GM23338 (cell line): ENCODE data around the gene ARID1B. TPM values are rescaled to one million over a fixed set of nuclear protein-coding genes. Genes with fewer than 3 reads are reported as not detected.

Source experiments
- ATAC-seq: fragments of 200-7000 bp; cut with Tn5 transposase; 3 replicates; pipeline ENCODE4 v1.9.1; 2020
- DNase-seq: peaks from one replicate; pipeline ENCODE4 v3.0.0-alpha.2; 2015; ENCODE audit warnings: low spot score
- H2AFZ ChIP-seq: fragments of 200-600 bp; sonication (generic); 2 replicates; pipeline ENCODE4 v1.8.0; 2016; ENCODE audit warnings: antibody characterized with exemption, mild to moderate bottlenecking, moderate library complexity
- H3F3A ChIP-seq: fragments of 200-600 bp; sonication (generic); replicated peaks from 2 replicates; pipeline ENCODE4 v1.8.0; 2017; ENCODE audit warnings: antibody characterized with exemption, mixed run types, low read depth
- H3K27ac ChIP-seq: fragments of 200-600 bp; sonication (generic); 2 replicates; pipeline ENCODE4 v1.6.1; 2016; ENCODE audit warnings: low read depth
- H3K27me3 ChIP-seq: fragments of 200-600 bp; sonication (generic); 2 replicates; pipeline ENCODE4 v1.8.0; 2016; ENCODE audit warnings: mild to moderate bottlenecking, mixed run types, moderate library complexity; ENCODE audit not compliant: insufficient read depth
- H3K36me3 ChIP-seq: fragments of 200-600 bp; sonication (generic); 2 replicates; pipeline ENCODE4 v1.8.0; 2016; ENCODE audit warnings: mild to moderate bottlenecking; ENCODE audit not compliant: insufficient read depth
- H3K4me1 ChIP-seq: fragments of 200-600 bp; sonication (generic); 2 replicates; pipeline ENCODE4 v1.8.0; 2016; ENCODE audit warnings: mild to moderate bottlenecking, moderate library complexity; ENCODE audit not compliant: insufficient read depth
- H3K4me2 ChIP-seq: fragments of 200-600 bp; sonication (generic); 2 replicates; pipeline ENCODE4 v1.7.1; 2017; ENCODE audit warnings: mixed run types
- H3K4me3 ChIP-seq: fragments of 200-600 bp; sonication (generic); 2 replicates; pipeline ENCODE4 v1.6.1; 2016; ENCODE audit warnings: mixed run types
- H3K79me2 ChIP-seq: fragments of 200-600 bp; sonication (generic); replicated peaks from 2 replicates; pipeline ENCODE4 v1.8.0; 2017; ENCODE audit warnings: mild to moderate bottlenecking; ENCODE audit not compliant: insufficient read depth
- H3K9me2 ChIP-seq: fragments of 200-600 bp; sonication (generic); 2 replicates; pipeline ENCODE4 v1.8.0; 2017; ENCODE audit not compliant: insufficient read depth
- H4K20me1 ChIP-seq: fragments of 200-600 bp; sonication (generic); replicated peaks from 2 replicates; pipeline ENCODE4 v1.8.0; 2017; ENCODE audit warnings: mild to moderate bottlenecking; ENCODE audit not compliant: insufficient read depth
- H3K27ac Mint-ChIP-seq: 2 replicates; pipeline ENCODE4 v1.8.0; 2020; ENCODE audit warnings: inconsistent platforms, mild to moderate bottlenecking, moderate library complexity, mixed read lengths
- H3K27me3 Mint-ChIP-seq: 3 replicates; pipeline ENCODE4 v1.8.0; 2022; ENCODE audit warnings: low read depth, mild to moderate bottlenecking, moderate library complexity, mixed read lengths, inconsistent platforms; ENCODE audit not compliant: insufficient read depth, poor library complexity
- H3K36me3 Mint-ChIP-seq: 3 replicates; pipeline ENCODE4 v1.8.0; 2021; ENCODE audit warnings: low read depth, mild to moderate bottlenecking, inconsistent platforms, moderate library complexity, mixed read lengths
- H3K4me1 Mint-ChIP-seq: 3 replicates; pipeline ENCODE4 v1.8.0; 2020; ENCODE audit warnings: mild to moderate bottlenecking, inconsistent platforms, mixed read lengths
- H3K4me3 Mint-ChIP-seq: 3 replicates; pipeline ENCODE4 v1.8.0; 2021; ENCODE audit warnings: moderate library complexity, mild to moderate bottlenecking, inconsistent platforms, mixed read lengths
- H3K9me3 Mint-ChIP-seq: 3 replicates; pipeline ENCODE4 v1.8.0; 2020; ENCODE audit warnings: moderate library complexity, mild to moderate bottlenecking, inconsistent platforms, mixed read lengths
- CREB1 ChIP-seq: fragments of 250-450 bp; sonication (Bioruptor Pico); IDR thresholded peaks from 2 replicates; pipeline ENCODE4 v1.5.0; 2020; ENCODE audit warnings: low read depth, mild to moderate bottlenecking, moderate library complexity
- CTCF ChIP-seq, 2 experiments: fragments of 200-600 bp in 1 of 2; sonication (generic) in 1 of 2; conservative IDR thresholded peaks; 2 replicates each; pipeline versions ENCODE4 v1.5.1 to v1.6.1; 2016 to 2017; ENCODE audit warnings: antibody characterized with exemption in 2 of 2, low read depth in 2 of 2, mild to moderate bottlenecking in 2 of 2, moderate library complexity in 1 of 2
- ETS1 ChIP-seq: IDR thresholded peaks from 2 replicates; pipeline ENCODE4 v1.6.1; 2016; ENCODE audit warnings: antibody characterized with exemption
- EZH2 ChIP-seq: fragments of 200-600 bp; sonication (generic); IDR thresholded peaks from one replicate; pipeline ENCODE4 v1.8.0; 2017; ENCODE audit warnings: antibody characterized with exemption, mild to moderate bottlenecking, low read depth; ENCODE audit not compliant: unreplicated experiment
- EZH2phosphoT487 ChIP-seq: fragments of 200-600 bp; sonication (generic); IDR thresholded peaks from one replicate; pipeline ENCODE4 v1.8.1; 2018; ENCODE audit warnings: antibody characterized with exemption; ENCODE audit not compliant: unreplicated experiment
- JUNB ChIP-seq: IDR thresholded peaks from one replicate; pipeline ENCODE4 v1.6.1; 2016; ENCODE audit warnings: antibody characterized with exemption; ENCODE audit not compliant: unreplicated experiment
- NANOG ChIP-seq: IDR thresholded peaks from 2 replicates; pipeline ENCODE4 v1.6.1; 2016; ENCODE audit warnings: antibody characterized with exemption, borderline replicate concordance
- POLR2AphosphoS5 ChIP-seq: IDR thresholded peaks from 2 replicates; pipeline ENCODE4 v1.6.1; 2016; ENCODE audit warnings: antibody characterized with exemption, low read depth
- REST ChIP-seq: IDR thresholded peaks from one replicate; pipeline ENCODE4 v1.6.1; 2018; ENCODE audit warnings: antibody characterized with exemption; ENCODE audit not compliant: unreplicated experiment
- STAT1 ChIP-seq: IDR thresholded peaks from one replicate; pipeline ENCODE4 v1.6.1; 2016; ENCODE audit warnings: antibody characterized with exemption; ENCODE audit not compliant: unreplicated experiment
- ZNF114 ChIP-seq: fragments of 250-450 bp; sonication (Bioruptor Pico); IDR thresholded peaks from 2 replicates; pipeline ENCODE4 v1.5.0; 2020; ENCODE audit warnings: mild to moderate bottlenecking, moderate library complexity
- ZNF331 ChIP-seq: fragments of 250-450 bp; sonication (Bioruptor Pico); IDR thresholded peaks from 2 replicates; pipeline ENCODE4 v1.5.0; 2020; ENCODE audit warnings: low read depth, mild to moderate bottlenecking, moderate library complexity
- ZNF462 ChIP-seq: fragments of 250-450 bp; sonication (Bioruptor Pico); IDR thresholded peaks from 2 replicates; pipeline ENCODE4 v1.5.0; 2020; ENCODE audit warnings: mild to moderate bottlenecking, moderate library complexity
- polyA plus RNA-seq: library from polyadenylated mRNA; unstranded; fragments of >200 nt; fragmentation: Nextera tagmentation; extraction: Ambion mirVana; gene quantifications from 2 replicates; pipeline ENCODE4 v1.2.1, GENCODE V29; 2016
- total RNA-seq: library from RNA; depleted of rRNA; stranded (reverse); fragments of >200 nt; shearing (Covaris generic); gene quantifications from 2 replicates; pipeline ENCODE4 v1.2.3, GENCODE V29; 2014

Gene ARID1B
- total and polyA plus RNA-seq, 2 experiments from 2014 or later, result 59.3 to 72.2 TPM

- H3K36me3 ChIP-seq, result no peaks in the 10 kb centered on the region
- H3K4me2 ChIP-seq, result no peak overlapping the region
- TF ChIP-seq CTCF (conservative IDR thresholded peaks at IDR 0.05; ENCODE audit: low read depth in 2 of 2) (no peak), NANOG (no peak), POLR2AphosphoS5 (no peak), ZNF462 (no peak), CREB1 (CRISPR knock-in tag) (no peak), ETS1 (no peak), JUNB (no peak), STAT1 (no peak), ZNF331 (CRISPR knock-in tag) (no peak), EZH2phosphoT487 (no peak), ZNF114 (CRISPR knock-in tag) (no peak), EZH2 (no peak), REST (no peak)
- H3K9me2 ChIP-seq, result no peaks in the 10 kb centered on the region
- Mint-ChIP-seq H3K4me3 (no peak overlapping the region), H3K27me3 (peaks cover 6% of the 10 kb centered on the region), H3K27ac (peak overlapping the region; percentile 27; the same call in 1 of the 2 replicates), H3K9me3 (no peaks in the 10 kb centered on the region), H3K36me3 (peaks cover 5% of the 10 kb centered on the region; the same call in 2 of the 3 replicates), H3K4me1 (peaks cover 63% of the 10 kb centered on the region)
- no peak overlapping the region for H3K27ac ChIP-seq
- no peak overlapping the region for H3K4me3 ChIP-seq
- no peaks in the 10 kb centered on the region for H4K20me1 ChIP-seq
- no peak overlapping the region for H2AFZ ChIP-seq
- H3K79me2 ChIP-seq, result peaks cover 13% of the 10 kb centered on the region; the same call in 1 of the 2 replicates
- H3K27me3 ChIP-seq, result no peaks in the 10 kb centered on the region
- DNase-seq (no peak), ATAC-seq (no peak)
- no peaks in the 10 kb centered on the region for H3F3A ChIP-seq
- H3K4me1 ChIP-seq, result peaks cover 31% of the 10 kb centered on the region
These were observed 310.8 kb downstream of the ARID1B start for GRCh38 chr6:157087974-157088373.
